Smooth muscle cell (in vitro differentiated cells): ENCODE data around the gene CPD. TPM values are rescaled to one million over a fixed set of nuclear protein-coding genes. Genes with fewer than 3 reads are reported as not detected.

Experiments
- DNase-seq: peaks from one replicate; lab custom pipeline; 2025; ENCODE audit not compliant: unreplicated experiment; lab: John Stamatoyannopoulos, UW
- H2AFZ ChIP-seq: fragments of 200-600 bp; sonication (generic); 2 replicates; pipeline ENCODE4 v1.6.0; 2016; ENCODE audit warnings: antibody characterized with exemption, low read depth, mild to moderate bottlenecking
- H3F3A ChIP-seq: fragments of 200-600 bp; sonication (generic); 2 replicates; pipeline ENCODE4 v1.6.0; 2017; ENCODE audit warnings: antibody characterized with exemption, low read depth
- H3K27ac ChIP-seq: fragments of 200-600 bp; sonication (generic); 2 replicates; pipeline ENCODE4 v1.5.1; 2016; ENCODE audit warnings: low read depth, mild to moderate bottlenecking
- H3K27me3 ChIP-seq: fragments of 200-600 bp; sonication (generic); 2 replicates; pipeline ENCODE4 v1.6.1; 2016; ENCODE audit warnings: low read depth, mild to moderate bottlenecking
- H3K36me3 ChIP-seq: fragments of 200-600 bp; sonication (generic); 2 replicates; pipeline ENCODE4 v1.5.1; 2016; ENCODE audit warnings: low read depth
- H3K4me1 ChIP-seq: fragments of 200-600 bp; sonication (generic); 2 replicates; pipeline ENCODE4 v1.5.1; 2016; ENCODE audit warnings: low read depth
- H3K4me2 ChIP-seq: fragments of 200-600 bp; sonication (generic); 2 replicates; pipeline ENCODE4 v1.6.0; 2016; ENCODE audit warnings: mild to moderate bottlenecking
- H3K4me3 ChIP-seq: fragments of 200-600 bp; sonication (generic); 2 replicates; pipeline ENCODE4 v1.5.1; 2016; ENCODE audit warnings: mild to moderate bottlenecking
- H3K79me2 ChIP-seq: fragments of 200-600 bp; sonication (generic); 2 replicates; pipeline ENCODE4 v1.6.0; 2016; ENCODE audit warnings: low read depth, mild to moderate bottlenecking
- H3K9ac ChIP-seq: fragments of 200-600 bp; sonication (generic); 2 replicates; pipeline ENCODE4 v1.6.0; 2016; ENCODE audit warnings: low read depth
- H3K9me3 ChIP-seq: fragments of 200-600 bp; sonication (generic); replicated peaks from 2 replicates; pipeline ENCODE4 v1.5.1; 2016; ENCODE audit warnings: low read depth
- H4K20me1 ChIP-seq: fragments of 200-600 bp; sonication (generic); 2 replicates; pipeline ENCODE4 v1.6.0; 2016; ENCODE audit warnings: low read depth
- CTCF ChIP-seq: fragments of 200-600 bp; sonication (generic); IDR thresholded peaks from 2 replicates; pipeline ENCODE4 v1.5.1; 2017; ENCODE audit warnings: borderline replicate concordance, mild to moderate bottlenecking, antibody characterized with exemption; ENCODE audit not compliant: insufficient read depth, poor library complexity, severe bottlenecking
- WGBS: methylation state at CpG from one replicate; pipeline ENCODE4 v1.1.7; 2016; ENCODE audit warnings: low lambda C conversion rate; 5-methylcytosine and 5-hydroxymethylcytosine counted together
- polyA plus RNA-seq: library from polyadenylated mRNA; unstranded; fragments of >200 nt; fragmentation: Nextera tagmentation; extraction: Ambion mirVana; gene quantifications from 2 replicates; pipeline ENCODE4 v1.2.1, GENCODE V29; 2016
- total RNA-seq: library from RNA; depleted of rRNA; stranded (reverse); fragments of >200 nt; gene quantifications from 2 replicates; pipeline ENCODE4 v1.2.3, GENCODE V29; 2014

The CPD gene
- total and polyA plus RNA-seq, 2 experiments from 2014 or later: 16.8 to 68.5 TPM

GRCh38 chr17:30475206-30475605 lies 96.5 kb downstream of the CPD start:
- no peaks in the 10 kb centered on the region for H3K27me3 ChIP-seq
- no peak overlapping the region for H3K9ac ChIP-seq
- no peak overlapping the region for H3K4me2 ChIP-seq
- no peaks in the 10 kb centered on the region for H3K9me3 ChIP-seq
- no peak for DNase-seq
- H3K79me2 ChIP-seq: peaks cover 28% of the 10 kb centered on the region
- H3K27ac ChIP-seq: no peak overlapping the region
- H4K20me1 ChIP-seq: no peaks in the 10 kb centered on the region
- H3F3A ChIP-seq: no peaks in the 10 kb centered on the region
- peaks cover 4% of the 10 kb centered on the region for H3K4me1 ChIP-seq
- H2AFZ ChIP-seq: no peak overlapping the region
- H3K4me3 ChIP-seq: no peak overlapping the region
- 78% methylated on average over 2 of the region's 2 CpGs for WGBS
- H3K36me3 ChIP-seq: no peaks in the 10 kb centered on the region
- TF ChIP-seq CTCF: no peak

- no peaks in the 10 kb centered on the region for H3F3A ChIP-seq
- peaks cover 4% of the 10 kb centered on the region for H3K4me1 ChIP-seq
- H3K27ac ChIP-seq: peak overlapping the region; percentile 95
- peak overlapping the region; percentile 99 for H3K9ac ChIP-seq
- H3K27me3 ChIP-seq: no peaks in the 10 kb centered on the region
- H3K4me3 ChIP-seq: peak overlapping the region; percentile 90
- H2AFZ ChIP-seq: peak overlapping the region; percentile 99
- peaks cover 4% of the 10 kb centered on the region for H3K36me3 ChIP-seq
- peak overlapping the region; percentile 97 for H3K4me2 ChIP-seq
- peaks cover 4% of the 10 kb centered on the region for H4K20me1 ChIP-seq
- peaks cover 43% of the 10 kb centered on the region for H3K79me2 ChIP-seq
- WGBS: 32% methylated on average over 7 of the region's 7 CpGs
- no peaks in the 10 kb centered on the region for H3K9me3 ChIP-seq
- DNase-seq: no peak
- TF ChIP-seq CTCF: no peak
These were observed 98.0 kb downstream of the CPD start for GRCh38 chr17:30476726-30477082.

- H3K4me2 ChIP-seq: peak within 1 kb of the TSS; percentile 97
- peak within 1 kb of the TSS; percentile 99 for H3K9ac ChIP-seq
- H3F3A ChIP-seq: no peaks in the 10 kb centered on the region
- H2AFZ ChIP-seq: peak within 1 kb of the TSS; percentile 99
- no peaks in the 10 kb centered on the region for H3K27me3 ChIP-seq
- peaks cover 45% of the 10 kb centered on the region for H3K79me2 ChIP-seq
- H4K20me1 ChIP-seq: peaks cover 4% of the 10 kb centered on the region
- H3K4me1 ChIP-seq: peaks cover 4% of the 10 kb centered on the region
- peak within 1 kb of the TSS; percentile 90 for H3K4me3 ChIP-seq
- peaks cover 5% of the 10 kb centered on the region for H3K36me3 ChIP-seq
- H3K27ac ChIP-seq: peak within 1 kb of the TSS; percentile 95
- WGBS: under 1% methylated on average over 37 of the region's 37 CpGs
- peak; percentile 70 for TF ChIP-seq CTCF
- peak; percentile 66 for DNase-seq
- no peaks in the 10 kb centered on the region for H3K9me3 ChIP-seq
These were observed 98.5 kb downstream of the CPD start, which contains the start of gene GOSR1 for GRCh38 chr17:30477083-30477773. Gene GOSR1, plus strand, starts transcription at chr17:30477408. Its CDS starts 26 bp downstream, at chr17:30477434.

- no peak for TF ChIP-seq CTCF
- no peak for DNase-seq
- Histone ChIP-seq H3F3A (no peaks in the 10 kb centered on the region), H3K36me3 (peaks cover 9% of the 10 kb centered on the region), H3K9me3 (no peaks in the 10 kb centered on the region), H3K4me3 (peak overlapping the region; percentile 90), H3K4me1 (peaks cover 4% of the 10 kb centered on the region), H3K79me2 (peaks cover 50% of the 10 kb centered on the region), H2AFZ (peak overlapping the region; percentile 84), H3K27ac (peak overlapping the region; percentile 95), H3K4me2 (peak overlapping the region; percentile 97), H3K27me3 (no peaks in the 10 kb centered on the region), H3K9ac (peak overlapping the region; percentile 99), H4K20me1 (peaks cover 4% of the 10 kb centered on the region)
- under 1% methylated on average over 9 of the region's 9 CpGs for WGBS
These were observed 99.0 kb downstream of the CPD start for GRCh38 chr17:30477774-30478115.
